Astrocyte (in vitro differentiated cells and primary cell): Measurements from ENCODE around the gene DENND5B.

ENCODE experiments used
- EZH2 ChIP-seq: IDR thresholded peaks from 2 replicates; pipeline ENCODE4 v1.6.1; 2012; ENCODE audit warnings: mild to moderate bottlenecking, low read length, inconsistent platforms; ENCODE audit not compliant: insufficient read depth
- TF ChIP-seq, protein P1 (sequence below): IDR thresholded peaks from 2 replicates; pipeline ENCODE4 v1.5.1; 2011; ENCODE audit warnings: low read depth, mild to moderate bottlenecking, inconsistent platforms, low read length, moderate library complexity; ENCODE audit not compliant: insufficient read depth

DNA sequence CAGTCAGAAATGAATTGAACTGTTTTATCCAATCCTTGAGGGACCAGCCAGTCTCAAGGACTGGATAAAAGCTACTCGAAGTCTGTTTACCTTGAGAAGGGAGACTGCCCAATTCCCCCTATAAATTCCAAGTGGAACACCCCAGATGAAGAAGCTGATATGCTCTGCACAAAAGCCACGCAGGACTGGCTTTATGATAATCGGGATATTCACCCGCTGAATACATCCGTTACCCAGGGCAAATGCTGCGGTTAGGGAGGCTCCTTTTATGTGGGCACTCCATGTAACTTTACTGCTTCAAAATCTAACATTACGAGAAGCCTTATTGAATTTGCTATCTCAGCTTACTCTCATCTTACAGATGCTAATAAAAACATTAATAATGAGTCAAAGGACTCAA lies 119.1 kb downstream of the DENND5B start:
- TF ChIP-seq, protein P1, sequence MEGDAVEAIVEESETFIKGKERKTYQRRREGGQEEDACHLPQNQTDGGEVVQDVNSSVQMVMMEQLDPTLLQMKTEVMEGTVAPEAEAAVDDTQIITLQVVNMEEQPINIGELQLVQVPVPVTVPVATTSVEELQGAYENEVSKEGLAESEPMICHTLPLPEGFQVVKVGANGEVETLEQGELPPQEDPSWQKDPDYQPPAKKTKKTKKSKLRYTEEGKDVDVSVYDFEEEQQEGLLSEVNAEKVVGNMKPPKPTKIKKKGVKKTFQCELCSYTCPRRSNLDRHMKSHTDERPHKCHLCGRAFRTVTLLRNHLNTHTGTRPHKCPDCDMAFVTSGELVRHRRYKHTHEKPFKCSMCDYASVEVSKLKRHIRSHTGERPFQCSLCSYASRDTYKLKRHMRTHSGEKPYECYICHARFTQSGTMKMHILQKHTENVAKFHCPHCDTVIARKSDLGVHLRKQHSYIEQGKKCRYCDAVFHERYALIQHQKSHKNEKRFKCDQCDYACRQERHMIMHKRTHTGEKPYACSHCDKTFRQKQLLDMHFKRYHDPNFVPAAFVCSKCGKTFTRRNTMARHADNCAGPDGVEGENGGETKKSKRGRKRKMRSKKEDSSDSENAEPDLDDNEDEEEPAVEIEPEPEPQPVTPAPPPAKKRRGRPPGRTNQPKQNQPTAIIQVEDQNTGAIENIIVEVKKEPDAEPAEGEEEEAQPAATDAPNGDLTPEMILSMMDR, result no peak
- no peak for TF ChIP-seq EZH2
